HG03139 (cell line): ENCODE data around the gene RABGGTA.

Source experiments
- ATAC-seq: cut with Tn5 transposase; IDR thresholded peaks from one replicate; pipeline ENCODE4 v1.9.1; 2021; ENCODE audit not compliant: unreplicated experiment

The RABGGTA gene

GRCh38 chr14:24261969-24262327 is 9.4 kb downstream of the RABGGTA start:
- no peak for ATAC-seq

- no peak for ATAC-seq
Measured at GRCh38 chr14:24261256-24261968, 10.0 kb downstream of the RABGGTA start.

GRCh38 chr14:24260780-24261157 is 10.6 kb downstream of the RABGGTA start:
- no peak for ATAC-seq

GRCh38 chr14:24260026-24260779 is 11.2 kb downstream of the RABGGTA start:
- no peak for ATAC-seq

- no peak for ATAC-seq
Measured at GRCh38 chr14:24259282-24260025, 11.9 kb downstream of the RABGGTA start.

- ATAC-seq, result no peak
Measured at GRCh38 chr14:24258548-24259265, 12.7 kb downstream of the RABGGTA start.

- no peak for ATAC-seq
Measured at GRCh38 chr14:24258119-24258518, 13.3 kb downstream of the RABGGTA start.

GRCh38 chr14:24256960-24257359 is 14.4 kb downstream of the RABGGTA start:
- no peak for ATAC-seq

- no peak for ATAC-seq
Measured at GRCh38 chr14:24255931-24256711, 15.3 kb downstream of the RABGGTA start.

- ATAC-seq, result no peak
Measured at GRCh38 chr14:24255438-24255837, 16.0 kb downstream of the RABGGTA start.

- no peak for ATAC-seq
Measured at GRCh38 chr14:24254630-24255392, 16.6 kb downstream of the RABGGTA start.

GRCh38 chr14:24253936-24254335 is 17.5 kb downstream of the RABGGTA start:
- ATAC-seq, result no peak

- ATAC-seq, result no peak
Measured at GRCh38 chr14:24252289-24253124, 18.9 kb downstream of the RABGGTA start.

- ATAC-seq, result no peak
Measured at GRCh38 chr14:24251880-24252288, 19.5 kb downstream of the RABGGTA start.

GRCh38 chr14:24250354-24250753 is 21.0 kb downstream of the RABGGTA start:
- no peak for ATAC-seq

GRCh38 chr14:24249230-24250021 is 22.0 kb downstream of the RABGGTA start:
- no peak for ATAC-seq

GRCh38 chr14:24247422-24247821 is 24.0 kb downstream of the RABGGTA start:
- ATAC-seq, result no peak

- ATAC-seq, result no peak
Measured at GRCh38 chr14:24246765-24247212, 24.6 kb downstream of the RABGGTA start.
